Measurements from ENCODE around the gene CFAP20. TPM values are rescaled to one million over a fixed set of nuclear protein-coding genes. Genes with fewer than 3 reads are reported as not detected.
A peak's percentile ranks its signal among the peaks of the same experiment; 100 is the strongest.
"Not testable (repeated sequence)": the region's sequence is repeated elsewhere in the genome, so short reads cannot be mapped to it uniquely, and the experiment has no call there.

CFAP20 gene
- total and polyA plus RNA-seq, 5 donors from 2014 or later: 41.9 to 147 (median 52.3) TPM

DNA sequence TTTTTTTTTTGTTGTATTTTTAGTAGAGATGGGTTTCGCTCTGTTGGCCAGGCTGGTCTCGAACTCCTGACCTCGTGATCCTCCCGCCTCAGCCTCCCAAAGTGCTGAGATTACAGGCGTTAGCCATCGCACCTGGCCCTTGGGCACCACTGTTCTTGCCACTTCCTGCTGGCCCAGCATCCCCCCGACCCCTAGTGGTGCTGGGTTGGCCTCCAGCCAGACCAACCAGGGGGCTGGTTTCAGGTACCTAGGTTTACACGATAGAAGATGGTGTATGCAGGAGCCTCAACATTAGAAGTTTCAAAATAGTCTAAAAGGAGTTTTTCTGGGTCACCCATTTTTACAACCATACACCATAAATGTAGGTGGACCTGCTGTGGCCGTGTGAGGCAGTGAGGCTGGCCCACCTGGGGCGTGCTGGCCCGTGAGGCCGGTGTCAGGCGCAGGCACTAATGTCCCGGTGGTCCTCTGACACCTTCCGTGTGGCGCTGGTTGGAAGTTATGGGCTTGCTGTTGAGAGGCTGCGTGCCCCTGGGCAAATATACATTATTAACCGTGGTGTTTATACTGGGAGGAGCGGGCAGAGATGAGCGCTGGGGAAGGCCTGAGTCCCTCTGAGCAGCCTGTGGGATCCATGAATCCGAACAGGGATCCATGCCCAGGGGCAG, 43.5 kb downstream of the CFAP20 start:
- ATAC-seq (ENCODE audit: low read depth in 2 of 2) (no peak), DNase-seq (no peak)
- H3K4me1 Mint-ChIP-seq: no peaks in the 10 kb centered on the region
- no peaks in the 10 kb centered on the region for H3K36me3 Mint-ChIP-seq
- H3K9me3 Mint-ChIP-seq: no peaks in the 10 kb centered on the region
- H3K27me3 ChIP-seq (ENCODE audit: control insufficient read depth, insufficient read depth, low read length): no peaks in the 10 kb centered on the region
- no peak overlapping the region for H3K4me3 ChIP-seq (ENCODE audit: low read depth, low read length)
- no peaks in the 10 kb centered on the region for H3K9me3 ChIP-seq (ENCODE audit: control insufficient read depth in 2 of 2, low read length in 2 of 2)
- no peaks in the 10 kb centered on the region for H3K36me3 ChIP-seq (ENCODE audit: control insufficient read depth, insufficient read depth, low read length)
- no peaks in the 10 kb centered on the region for H3K27me3 Mint-ChIP-seq
- no peak overlapping the region for H3K27ac ChIP-seq (ENCODE audit: insufficient read depth, low read length, poor library complexity, severe bottlenecking)
- H3K4me1 ChIP-seq (ENCODE audit: control insufficient read depth, insufficient read depth, low read length, poor library complexity, severe bottlenecking): no peaks in the 10 kb centered on the region
- H3K27ac Mint-ChIP-seq: no peak overlapping the region
- H3K4me3 Mint-ChIP-seq: no peak overlapping the region

DNA sequence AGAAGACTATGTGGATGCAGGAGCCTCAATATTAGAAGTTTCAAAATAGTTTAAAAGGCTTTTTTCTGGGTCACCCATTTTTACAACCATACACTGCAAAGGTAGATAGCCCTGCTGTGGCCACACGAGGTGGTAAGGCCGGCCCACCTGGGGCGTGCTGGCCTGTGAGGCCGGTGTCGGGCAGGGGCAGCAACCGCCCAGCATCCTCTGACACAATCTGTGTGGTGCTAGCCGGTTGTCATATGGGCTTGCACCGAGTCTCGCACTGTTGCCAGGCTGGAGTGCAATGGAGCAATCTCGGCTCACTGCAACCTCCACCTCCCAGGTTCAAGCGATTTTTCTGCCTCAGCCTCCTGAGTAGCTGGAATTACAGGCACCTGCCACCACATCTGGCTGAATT, 44.0 kb downstream of the CFAP20 start:
- Histone ChIP-seq H3K36me3 (ENCODE audit: control insufficient read depth, insufficient read depth, low read length) (no peaks in the 10 kb centered on the region), H3K9me3 (ENCODE audit: control insufficient read depth in 2 of 2, low read length in 2 of 2) (no peaks in the 10 kb centered on the region), H3K4me1 (ENCODE audit: control insufficient read depth, insufficient read depth, low read length, poor library complexity, severe bottlenecking) (no peaks in the 10 kb centered on the region), H3K4me3 (ENCODE audit: low read depth, low read length) (no peak overlapping the region), H3K27ac (ENCODE audit: insufficient read depth, low read length, poor library complexity, severe bottlenecking) (no peak overlapping the region), H3K27me3 (ENCODE audit: control insufficient read depth, insufficient read depth, low read length) (no peaks in the 10 kb centered on the region)
- DNase-seq (no peak), ATAC-seq (ENCODE audit: low read depth in 2 of 2) (no peak)
- H3K4me1 Mint-ChIP-seq: no peaks in the 10 kb centered on the region
- H3K9me3 Mint-ChIP-seq: no peaks in the 10 kb centered on the region
- no peaks in the 10 kb centered on the region for H3K36me3 Mint-ChIP-seq
- H3K27me3 Mint-ChIP-seq: no peaks in the 10 kb centered on the region
- no peak overlapping the region for H3K4me3 Mint-ChIP-seq
- H3K27ac Mint-ChIP-seq: no peak overlapping the region

DNA sequence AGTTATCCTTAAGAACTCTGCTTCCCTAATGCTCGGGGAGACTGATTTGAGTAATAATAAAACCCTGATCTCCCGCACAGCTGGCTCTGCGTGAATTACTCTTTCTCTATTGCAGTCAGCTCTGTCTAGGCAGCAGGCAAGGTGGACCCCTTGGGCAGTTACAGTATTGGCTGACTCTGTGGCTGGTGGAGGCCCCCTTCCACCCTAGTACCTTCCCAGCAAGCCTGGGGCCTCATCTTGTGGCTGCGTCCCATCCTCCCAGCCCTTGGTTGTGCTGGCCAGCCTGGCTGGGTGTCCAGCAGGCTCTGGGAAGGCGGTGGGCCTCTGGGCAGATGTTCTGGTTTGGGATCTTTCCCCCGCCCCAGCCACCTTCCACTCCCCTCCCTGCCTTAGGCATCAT, 44.5 kb downstream of the CFAP20 start:
- Mint-ChIP-seq H3K4me1 (no peaks in the 10 kb centered on the region), H3K4me3 (no peak overlapping the region), H3K27ac (no peak overlapping the region), H3K9me3 (no peaks in the 10 kb centered on the region), H3K36me3 (no peaks in the 10 kb centered on the region), H3K27me3 (no peaks in the 10 kb centered on the region)
- H3K4me3 ChIP-seq (ENCODE audit: low read depth, low read length): no peak overlapping the region
- no peak overlapping the region for H3K27ac ChIP-seq (ENCODE audit: insufficient read depth, low read length, poor library complexity, severe bottlenecking)
- ATAC-seq (ENCODE audit: low read depth in 2 of 2) (no peak), DNase-seq (no peak)
- H3K27me3 ChIP-seq (ENCODE audit: control insufficient read depth, insufficient read depth, low read length): no peaks in the 10 kb centered on the region
- no peaks in the 10 kb centered on the region for H3K4me1 ChIP-seq (ENCODE audit: control insufficient read depth, insufficient read depth, low read length, poor library complexity, severe bottlenecking)
- H3K36me3 ChIP-seq (ENCODE audit: control insufficient read depth, insufficient read depth, low read length): no peaks in the 10 kb centered on the region
- H3K9me3 ChIP-seq (ENCODE audit: control insufficient read depth in 2 of 2, low read length in 2 of 2): no peaks in the 10 kb centered on the region

DNA sequence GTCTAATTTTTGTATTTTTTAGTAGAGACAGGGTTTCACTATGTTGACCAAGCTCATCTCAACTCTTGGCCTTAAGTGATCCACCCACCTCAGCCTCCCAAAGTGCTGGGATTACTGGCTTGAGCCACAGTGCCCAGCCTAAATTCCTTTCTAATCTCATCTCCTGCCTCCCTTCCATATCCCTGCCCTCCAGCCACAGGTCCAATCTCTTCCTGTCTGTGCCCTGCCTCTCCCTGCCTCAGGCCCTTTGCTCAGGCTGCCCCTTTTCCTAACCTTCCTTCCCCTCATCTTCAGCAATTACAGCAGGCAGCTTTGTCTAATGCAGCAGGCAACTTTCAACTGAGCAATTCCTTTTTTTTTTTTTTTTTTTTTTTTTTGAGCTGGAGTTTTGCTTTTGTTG, 46.8 kb downstream of the CFAP20 start:
- no peak overlapping the region for H3K4me3 Mint-ChIP-seq
- ATAC-seq (ENCODE audit: low read depth in 2 of 2): no peak
- Histone ChIP-seq H3K27me3 (ENCODE audit: control insufficient read depth, insufficient read depth, low read length) (no peaks in the 10 kb centered on the region), H3K27ac (ENCODE audit: insufficient read depth, low read length, poor library complexity, severe bottlenecking) (no peak overlapping the region), H3K36me3 (ENCODE audit: control insufficient read depth, insufficient read depth, low read length) (no peaks in the 10 kb centered on the region), H3K4me1 (ENCODE audit: control insufficient read depth, insufficient read depth, low read length, poor library complexity, severe bottlenecking) (no peaks in the 10 kb centered on the region), H3K4me3 (ENCODE audit: low read depth, low read length) (no peak overlapping the region), H3K9me3 (ENCODE audit: control insufficient read depth in 2 of 2, low read length in 2 of 2) (no peaks in the 10 kb centered on the region)
- H3K9me3 Mint-ChIP-seq: no peaks in the 10 kb centered on the region
- no peaks in the 10 kb centered on the region for H3K4me1 Mint-ChIP-seq
- H3K27me3 Mint-ChIP-seq: no peaks in the 10 kb centered on the region
- H3K27ac Mint-ChIP-seq: no peak overlapping the region
- no peak for DNase-seq
- H3K36me3 Mint-ChIP-seq: no peaks in the 10 kb centered on the region

DNA sequence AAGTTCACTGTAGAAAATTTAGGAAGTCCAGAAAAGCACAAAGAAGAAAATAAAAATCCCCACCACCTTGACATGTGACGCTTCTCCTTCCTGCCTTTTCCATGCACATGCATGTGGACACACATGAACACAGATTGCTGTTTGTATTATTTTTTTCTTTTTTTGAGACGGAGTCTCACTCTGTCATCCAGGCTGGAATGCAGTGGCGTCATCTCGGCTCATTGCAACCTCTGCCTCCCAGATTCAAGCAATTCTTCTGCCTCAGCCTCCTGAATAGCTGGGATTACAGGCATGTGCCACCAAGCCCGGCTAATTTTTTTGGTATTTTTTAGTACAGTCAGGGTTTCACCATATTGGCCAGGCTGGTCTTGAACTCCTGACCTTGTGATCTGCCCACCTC, 48.5 kb downstream of the CFAP20 start:
- H3K27me3 Mint-ChIP-seq; H3K4me3 ChIP-seq (ENCODE audit: low read depth, low read length); H3K9me3 ChIP-seq (ENCODE audit: control insufficient read depth in 2 of 2, low read length in 2 of 2); H3K36me3 ChIP-seq (ENCODE audit: control insufficient read depth, insufficient read depth, low read length); ATAC-seq (ENCODE audit: low read depth in 2 of 2); H3K27ac ChIP-seq (ENCODE audit: insufficient read depth, low read length, poor library complexity, severe bottlenecking); H3K4me3 Mint-ChIP-seq; H3K36me3 Mint-ChIP-seq; H3K4me1 ChIP-seq (ENCODE audit: control insufficient read depth, insufficient read depth, low read length, poor library complexity, severe bottlenecking); H3K27ac Mint-ChIP-seq; DNase-seq; H3K27me3 ChIP-seq (ENCODE audit: control insufficient read depth, insufficient read depth, low read length); H3K9me3 Mint-ChIP-seq; H3K4me1 Mint-ChIP-seq: not testable (repeated sequence)

DNA sequence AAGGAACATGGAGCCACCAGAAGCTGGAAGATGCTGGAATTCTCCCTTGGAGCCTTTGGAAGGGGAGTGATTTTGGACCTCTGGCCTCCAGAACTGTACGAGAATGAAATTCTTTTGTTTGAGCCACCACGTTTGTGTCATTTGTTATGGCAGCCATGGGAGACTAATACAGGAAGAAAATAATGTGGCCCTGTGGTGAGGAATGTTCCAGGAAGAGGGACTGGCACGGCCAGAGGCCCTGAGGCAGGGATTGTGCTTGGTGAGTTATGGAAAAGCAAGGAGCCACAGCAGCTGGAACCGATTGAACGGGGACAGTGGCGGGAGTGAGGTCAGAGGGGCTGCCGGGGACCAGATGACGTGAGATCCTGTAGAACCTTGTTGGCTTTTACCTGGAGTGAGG, 51.4 kb downstream of the CFAP20 start:
- DNase-seq (no peak), ATAC-seq (ENCODE audit: low read depth in 2 of 2) (no peak)
- no peaks in the 10 kb centered on the region for H3K4me1 Mint-ChIP-seq
- Histone ChIP-seq H3K4me3 (ENCODE audit: low read depth, low read length) (no peak overlapping the region), H3K27me3 (ENCODE audit: control insufficient read depth, insufficient read depth, low read length) (no peaks in the 10 kb centered on the region), H3K27ac (ENCODE audit: insufficient read depth, low read length, poor library complexity, severe bottlenecking) (no peak overlapping the region), H3K4me1 (ENCODE audit: control insufficient read depth, insufficient read depth, low read length, poor library complexity, severe bottlenecking) (no peaks in the 10 kb centered on the region), H3K36me3 (ENCODE audit: control insufficient read depth, insufficient read depth, low read length) (no peaks in the 10 kb centered on the region), H3K9me3 (ENCODE audit: control insufficient read depth in 2 of 2, low read length in 2 of 2) (no peaks in the 10 kb centered on the region)
- H3K36me3 Mint-ChIP-seq: no peaks in the 10 kb centered on the region
- H3K4me3 Mint-ChIP-seq: no peak overlapping the region
- H3K27ac Mint-ChIP-seq: no peak overlapping the region
- peaks cover 0 to 6% (median 0%) of the 10 kb centered on the region in 7 donors for H3K9me3 Mint-ChIP-seq
- peaks cover 4% of the 10 kb centered on the region for H3K27me3 Mint-ChIP-seq

DNA sequence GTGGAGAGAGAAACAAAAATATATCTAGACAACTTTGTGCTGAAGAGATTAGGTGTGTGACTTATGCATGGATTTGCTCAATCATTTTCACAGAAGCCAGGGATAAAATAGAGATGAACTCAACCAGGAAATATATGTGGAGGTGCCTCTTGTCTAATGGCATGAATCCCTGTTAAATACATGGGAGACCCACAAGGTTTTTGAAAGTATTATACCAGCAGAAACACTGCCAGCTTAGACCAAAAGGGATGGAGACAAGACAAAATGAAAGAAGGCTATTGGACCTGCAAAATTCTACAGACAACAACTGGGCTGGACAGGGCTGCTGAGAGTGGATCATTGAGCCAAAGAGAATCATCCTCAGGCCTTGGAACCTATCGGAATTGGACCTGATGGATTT, 52.7 kb downstream of the CFAP20 start:
- H3K4me3 ChIP-seq (ENCODE audit: low read depth, low read length): no peak overlapping the region
- no peaks in the 10 kb centered on the region for H3K4me1 Mint-ChIP-seq
- peaks cover 0 to 6% (median 3%) of the 10 kb centered on the region in 7 donors for H3K9me3 Mint-ChIP-seq
- no peak overlapping the region for H3K4me3 Mint-ChIP-seq
- H3K4me1 ChIP-seq (ENCODE audit: control insufficient read depth, insufficient read depth, low read length, poor library complexity, severe bottlenecking): no peaks in the 10 kb centered on the region
- no peaks in the 10 kb centered on the region for H3K9me3 ChIP-seq (ENCODE audit: control insufficient read depth in 2 of 2, low read length in 2 of 2)
- no peaks in the 10 kb centered on the region for H3K36me3 ChIP-seq (ENCODE audit: control insufficient read depth, insufficient read depth, low read length)
- no peaks in the 10 kb centered on the region for H3K27me3 ChIP-seq (ENCODE audit: control insufficient read depth, insufficient read depth, low read length)
- H3K27me3 Mint-ChIP-seq: peaks cover 4% of the 10 kb centered on the region
- no peak overlapping the region for H3K27ac ChIP-seq (ENCODE audit: insufficient read depth, low read length, poor library complexity, severe bottlenecking)
- DNase-seq (no peak), ATAC-seq (ENCODE audit: low read depth in 2 of 2) (no peak)
- no peaks in the 10 kb centered on the region for H3K36me3 Mint-ChIP-seq
- peak overlapping the region in 1 of 3 donors; percentile 3 for H3K27ac Mint-ChIP-seq

DNA sequence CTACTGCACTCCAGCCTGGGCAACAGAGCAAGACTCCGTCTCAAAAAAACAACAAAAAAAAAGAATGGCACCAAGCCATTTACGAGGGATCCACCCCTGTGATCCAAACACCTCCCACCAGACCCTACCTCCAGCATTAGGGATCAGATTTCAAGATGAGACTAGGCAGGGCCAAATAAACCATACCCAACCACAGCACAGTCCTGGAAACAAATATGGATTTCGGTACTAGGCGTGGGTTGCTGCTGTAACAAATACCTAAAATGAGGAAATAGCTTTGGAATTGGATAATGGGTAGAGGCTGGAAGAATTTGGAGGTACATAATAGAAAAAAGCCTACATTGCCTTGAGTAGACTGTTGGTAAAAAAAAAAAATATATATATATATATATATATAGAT, 54.5 kb downstream of the CFAP20 start:
- peaks cover 4% of the 10 kb centered on the region for H3K27me3 Mint-ChIP-seq
- no peak overlapping the region for H3K4me3 Mint-ChIP-seq
- Histone ChIP-seq H3K4me3 (ENCODE audit: low read depth, low read length) (no peak overlapping the region), H3K27ac (ENCODE audit: insufficient read depth, low read length, poor library complexity, severe bottlenecking) (no peak overlapping the region), H3K9me3 (ENCODE audit: control insufficient read depth in 2 of 2, low read length in 2 of 2) (no peaks in the 10 kb centered on the region), H3K27me3 (ENCODE audit: control insufficient read depth, insufficient read depth, low read length) (no peaks in the 10 kb centered on the region), H3K4me1 (ENCODE audit: control insufficient read depth, insufficient read depth, low read length, poor library complexity, severe bottlenecking) (no peaks in the 10 kb centered on the region), H3K36me3 (ENCODE audit: control insufficient read depth, insufficient read depth, low read length) (no peaks in the 10 kb centered on the region)
- H3K27ac Mint-ChIP-seq: no peak overlapping the region
- DNase-seq (no peak), ATAC-seq (ENCODE audit: low read depth in 2 of 2) (no peak)
- H3K9me3 Mint-ChIP-seq: peaks cover 0 to 6% (median 3%) of the 10 kb centered on the region in 7 donors
- H3K36me3 Mint-ChIP-seq: no peaks in the 10 kb centered on the region
- H3K4me1 Mint-ChIP-seq: no peaks in the 10 kb centered on the region
